Measurements from ENCODE around the gene CCDC175.

DNA sequence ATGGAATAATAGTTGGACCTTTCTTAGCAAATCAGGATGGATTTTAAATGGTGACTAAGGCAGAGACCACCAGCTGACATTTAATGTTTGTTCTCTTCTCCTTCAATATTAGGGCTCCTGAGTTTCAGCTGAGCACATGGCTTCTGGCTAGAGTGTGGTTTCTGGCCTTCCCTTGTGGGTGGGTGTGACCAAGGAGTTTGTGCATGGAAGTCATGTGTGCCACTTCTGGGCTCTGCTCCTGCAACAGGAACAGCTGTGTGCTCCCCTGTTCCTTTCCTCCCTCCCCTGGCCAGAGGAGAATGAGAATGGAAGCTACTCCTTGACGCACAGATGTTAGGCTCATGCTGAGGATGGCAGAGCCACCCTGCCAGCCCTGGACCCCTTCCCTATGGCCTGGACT, 44.2 kb downstream of the CCDC175 start:
- TF ChIP-seq, protein P1, sequence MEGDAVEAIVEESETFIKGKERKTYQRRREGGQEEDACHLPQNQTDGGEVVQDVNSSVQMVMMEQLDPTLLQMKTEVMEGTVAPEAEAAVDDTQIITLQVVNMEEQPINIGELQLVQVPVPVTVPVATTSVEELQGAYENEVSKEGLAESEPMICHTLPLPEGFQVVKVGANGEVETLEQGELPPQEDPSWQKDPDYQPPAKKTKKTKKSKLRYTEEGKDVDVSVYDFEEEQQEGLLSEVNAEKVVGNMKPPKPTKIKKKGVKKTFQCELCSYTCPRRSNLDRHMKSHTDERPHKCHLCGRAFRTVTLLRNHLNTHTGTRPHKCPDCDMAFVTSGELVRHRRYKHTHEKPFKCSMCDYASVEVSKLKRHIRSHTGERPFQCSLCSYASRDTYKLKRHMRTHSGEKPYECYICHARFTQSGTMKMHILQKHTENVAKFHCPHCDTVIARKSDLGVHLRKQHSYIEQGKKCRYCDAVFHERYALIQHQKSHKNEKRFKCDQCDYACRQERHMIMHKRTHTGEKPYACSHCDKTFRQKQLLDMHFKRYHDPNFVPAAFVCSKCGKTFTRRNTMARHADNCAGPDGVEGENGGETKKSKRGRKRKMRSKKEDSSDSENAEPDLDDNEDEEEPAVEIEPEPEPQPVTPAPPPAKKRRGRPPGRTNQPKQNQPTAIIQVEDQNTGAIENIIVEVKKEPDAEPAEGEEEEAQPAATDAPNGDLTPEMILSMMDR (conservative IDR thresholded peaks at IDR 0.05; ENCODE audit: low read depth, low read length): no peak
- no peak for TF ChIP-seq EZH2phosphoT487 (IDR thresholded peaks at IDR 0.05; ENCODE audit: borderline replicate concordance, low read length)
- TF ChIP-seq EZH2 (IDR thresholded peaks at IDR 0.05; ENCODE audit: low read length, unreplicated experiment): no peak

Data from PC-3 (cell line).